GM18951 (cell line): ENCODE measurements around the gene KCNA10.

ENCODE experiments used
- POLR2A ChIP-seq: IDR thresholded peaks from 4 replicates; pipeline ENCODE4 v1.6.1; 2011; ENCODE audit warnings: mild to moderate bottlenecking; ENCODE audit not compliant: insufficient read length, insufficient read depth; ENCODE audit errors: extremely low read depth
- in situ Hi-C: fragments of 300-500 bp; cut with MboI; formaldehyde crosslinking; loops from one replicate; pipeline ENCODE4 v1.12.0; 2022; ENCODE audit warnings: low sequenced_read_pairs, mixed read lengths, inconsistent platforms; ENCODE audit not compliant: unreplicated experiment

KCNA10 gene

DNA sequence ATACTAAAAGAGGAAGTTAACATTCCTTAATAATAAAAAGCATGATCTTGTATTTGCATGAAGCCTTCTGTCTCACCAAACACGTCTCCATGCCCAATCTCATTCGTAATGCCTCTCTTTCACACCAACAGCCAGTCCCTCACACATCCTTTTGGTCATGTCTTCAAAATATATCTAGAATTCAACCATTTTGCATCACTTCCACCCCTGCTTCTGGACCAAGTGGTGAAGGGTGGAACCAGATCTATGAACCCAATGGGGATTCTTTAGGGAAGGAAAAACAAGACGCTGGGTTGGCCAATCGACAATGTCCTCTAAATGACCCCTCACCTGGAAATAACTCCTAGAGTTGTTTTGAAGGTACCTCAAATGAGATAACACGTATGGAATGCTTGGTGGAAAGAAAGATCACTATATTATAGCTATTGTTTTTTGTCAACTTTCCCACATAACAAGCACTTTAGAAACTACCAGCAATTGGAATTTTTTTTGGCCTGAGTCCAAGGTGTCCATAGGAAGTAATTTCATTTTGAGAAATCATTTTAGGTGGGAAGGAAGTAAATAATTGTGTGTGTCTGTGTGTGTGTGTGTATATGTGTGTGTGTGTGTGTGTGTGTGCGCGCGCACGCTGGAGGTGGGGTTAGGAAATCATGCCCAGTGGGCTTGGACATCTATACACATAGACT lies at the start of gene KCNA10:
TSS of gene KCNA10 (minus strand) at position 51 of the 686 bp plus-strand sequence. CDS start 388 bp downstream, outside the sequence.
- TF ChIP-seq POLR2A: no peak
- in situ Hi-C loops: no loop called here

DNA sequence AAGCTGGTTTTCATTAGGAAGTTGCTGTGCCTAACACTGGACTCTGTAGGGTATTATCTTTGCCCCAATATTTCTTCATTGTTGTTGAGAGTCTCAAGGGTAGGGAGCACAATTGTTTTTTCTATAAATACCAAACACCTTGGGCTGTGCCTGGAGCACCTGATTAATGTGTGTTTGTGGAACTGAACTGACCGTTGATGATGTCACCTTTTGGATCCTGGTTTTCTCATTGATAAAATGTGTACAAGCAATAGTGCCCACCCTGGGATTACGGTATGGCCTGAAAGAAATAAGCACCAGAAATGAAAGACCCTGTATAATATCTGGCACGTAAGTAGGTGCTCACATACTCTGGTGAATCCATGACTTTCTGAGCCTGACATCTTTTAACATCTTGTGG lies 47.9 kb upstream of the KCNA10 start:
- no peak for TF ChIP-seq POLR2A
- in situ Hi-C loops: no loop called here

GRCh38 chr1:110565565-110565964 lies 46.6 kb upstream of the KCNA10 start:
- TF ChIP-seq POLR2A: no peak
- in situ Hi-C loops: no loop called here

DNA sequence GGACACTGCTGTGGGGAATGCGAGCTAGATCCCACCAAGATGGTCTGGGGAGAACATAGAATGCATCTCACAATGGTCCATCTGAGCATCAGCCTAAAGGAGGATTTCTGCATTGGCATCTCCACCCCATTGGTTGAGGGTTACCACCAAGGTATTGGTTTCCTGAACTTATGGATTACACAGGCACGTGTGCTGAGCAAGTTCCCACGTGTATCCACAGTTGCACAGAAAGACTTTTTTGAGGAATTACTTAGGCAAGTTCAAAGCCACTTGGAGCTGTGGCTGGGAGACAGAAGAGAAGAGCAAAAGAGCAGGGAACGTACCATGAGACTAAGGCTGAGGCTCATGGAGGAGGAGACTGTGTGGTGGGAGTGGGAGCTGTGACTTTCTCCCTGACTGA lies 44.1 kb upstream of the KCNA10 start:
- TF ChIP-seq POLR2A: no peak
- in situ Hi-C loops: no loop called here

GRCh38 chr1:110561596-110561995 lies 42.6 kb upstream of the KCNA10 start:
- in situ Hi-C loops: no loop called here
- TF ChIP-seq POLR2A: no peak

DNA sequence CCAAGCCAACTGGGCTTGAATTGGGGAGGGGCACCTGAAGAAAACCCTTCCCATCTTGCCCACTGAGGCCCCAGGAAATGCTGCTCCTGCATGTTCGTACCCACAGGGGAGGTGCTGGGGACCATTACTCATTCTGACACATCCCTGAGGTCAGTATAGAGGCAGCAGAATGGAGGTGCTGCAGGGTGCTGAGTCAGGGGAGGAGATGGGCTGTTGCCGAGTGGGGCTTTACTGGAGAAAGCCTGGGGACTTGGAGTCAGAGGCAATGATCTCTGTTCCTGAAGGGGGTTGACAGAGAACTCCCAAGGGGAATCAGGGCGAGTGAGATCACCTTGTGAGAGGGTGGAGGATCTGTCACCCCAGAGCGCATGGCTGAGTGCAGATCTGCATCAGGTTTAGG lies 40.2 kb upstream of the KCNA10 start:
- no peak for TF ChIP-seq POLR2A
- in situ Hi-C loops: no loop called here

- no peak for TF ChIP-seq POLR2A
- in situ Hi-C loops: no loop called here
Measured at GRCh38 chr1:110557481-110557880, 38.5 kb upstream of the KCNA10 start.

GRCh38 chr1:110556471-110556807 lies 37.5 kb upstream of the KCNA10 start:
- in situ Hi-C loops: no loop called here

DNA sequence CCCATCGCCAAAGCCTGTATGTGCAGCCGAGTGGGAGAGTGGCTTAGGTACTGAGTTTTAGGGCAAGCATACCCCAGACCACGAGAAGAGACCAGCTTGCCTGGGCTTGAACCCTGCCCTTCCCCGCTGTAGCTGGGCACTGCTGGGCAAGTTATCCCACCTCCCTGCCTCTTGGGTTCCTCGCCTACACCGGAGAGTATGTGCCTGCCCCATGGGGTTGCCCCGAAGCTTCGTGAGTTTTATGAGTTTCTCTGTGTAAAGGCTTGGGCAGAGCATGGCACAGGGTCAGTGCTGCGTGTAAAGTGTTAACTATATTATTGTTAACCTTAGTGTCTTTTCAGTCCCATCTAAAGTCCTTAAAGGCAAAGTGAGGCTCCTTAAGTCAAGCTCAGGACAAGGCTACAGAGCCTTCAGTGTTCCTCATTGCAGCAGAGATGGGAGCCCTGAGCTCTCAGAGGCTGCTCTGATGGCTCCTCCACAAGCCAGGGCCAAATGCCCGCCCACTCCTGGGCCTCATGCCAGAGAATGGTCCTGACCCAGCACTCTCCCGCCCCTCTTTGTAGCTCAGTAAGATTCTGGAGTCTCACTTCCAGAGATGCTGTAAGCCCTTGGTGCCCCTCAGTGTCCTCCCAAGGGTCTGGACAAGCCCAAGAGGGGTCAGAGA lies 37.0 kb upstream of the KCNA10 start:
- TF ChIP-seq POLR2A: no peak
- in situ Hi-C loops: no loop called here

More at GRCh38 chr1:110556471-110556807, 37.5 kb upstream of the KCNA10 start:
- no peak for TF ChIP-seq POLR2A

DNA sequence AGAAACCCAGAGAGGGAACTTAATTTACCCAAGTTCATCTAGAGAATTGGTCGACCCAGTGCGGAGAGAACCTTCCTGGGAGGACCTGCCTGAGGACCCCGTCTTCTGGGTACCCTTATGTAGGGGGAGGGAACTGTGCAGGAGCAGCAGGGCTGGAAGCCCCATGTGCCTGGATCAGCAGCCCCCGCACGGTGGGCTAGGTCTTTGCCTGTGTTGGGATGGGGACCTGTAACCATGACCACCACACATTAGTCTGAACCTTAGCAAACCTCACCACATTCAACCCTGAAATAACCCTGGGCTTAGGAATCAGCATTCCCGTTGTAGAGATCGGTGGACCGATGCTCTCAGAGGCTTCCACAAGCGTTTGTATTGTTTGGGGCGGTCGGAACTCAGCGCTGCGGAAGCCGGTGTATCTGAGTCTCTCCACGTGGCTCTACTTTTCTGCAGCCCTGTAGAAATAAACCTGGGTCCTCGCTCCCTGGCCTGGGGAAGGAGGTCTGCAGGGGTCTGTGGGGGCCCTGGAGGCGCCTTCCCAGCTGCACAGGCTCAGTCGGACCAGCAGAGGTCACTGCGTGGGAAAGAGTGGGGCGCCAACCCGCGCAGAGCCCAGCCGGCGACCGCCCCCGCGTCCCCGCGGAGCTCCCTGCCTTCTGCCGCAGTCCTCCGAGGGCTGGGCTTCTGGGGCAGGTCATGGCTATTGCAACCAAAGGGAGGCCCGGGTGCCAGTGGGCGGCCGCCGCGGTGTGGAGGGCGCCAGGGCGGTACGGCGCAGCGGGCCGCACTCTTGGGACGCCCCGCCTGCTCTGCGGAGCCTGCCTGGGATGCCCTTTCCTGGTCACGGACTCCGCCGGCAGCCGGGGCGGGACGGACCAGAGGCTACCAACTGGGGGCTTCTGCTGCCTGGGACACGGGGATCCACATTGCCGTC lies 36.2 kb upstream of the KCNA10 start:
- in situ Hi-C loops: no loop called here
- TF ChIP-seq POLR2A: no peak

GRCh38 chr1:110551278-110551809 lies 32.4 kb upstream of the KCNA10 start:
- in situ Hi-C loops: no loop called here
- TF ChIP-seq POLR2A: no peak

- in situ Hi-C loops: no loop called here
- TF ChIP-seq POLR2A: no peak
Measured at GRCh38 chr1:110549831-110550230, 30.9 kb upstream of the KCNA10 start.

DNA sequence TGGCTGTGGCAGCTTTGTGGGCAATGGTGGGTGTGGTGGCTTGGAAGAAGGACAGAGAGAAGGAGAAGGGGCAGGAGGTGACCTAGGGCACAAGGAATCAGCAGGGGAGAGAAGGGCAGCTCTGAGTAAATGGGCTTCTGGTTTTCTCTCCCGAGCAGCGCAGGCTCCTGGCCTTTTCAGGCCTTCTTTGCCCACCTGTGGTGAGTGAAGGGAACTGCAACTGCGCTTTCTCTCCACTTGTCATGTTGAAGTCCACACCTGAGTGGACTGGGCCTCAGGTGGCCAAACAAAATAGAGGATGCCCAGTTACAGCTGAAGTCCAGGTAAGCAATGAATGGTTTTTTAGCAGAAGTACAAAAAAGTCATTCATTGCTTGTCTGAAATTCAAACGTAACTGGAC lies 29.4 kb upstream of the KCNA10 start:
- in situ Hi-C loops: no loop called here
- TF ChIP-seq POLR2A: no peak
